ENCODE results near the gene SERPINA5. TPM values are rescaled to one million over a fixed set of nuclear protein-coding genes. Genes with fewer than 3 reads are reported as not detected.
A peak's percentile ranks its signal among the peaks of the same experiment; 100 is the strongest.

The SERPINA5 gene
- total and polyA plus RNA-seq, 2 of the 13 experiments (the other 11 are each of a cell fraction or from before 2014, with no cell fraction given) = 449 to 498 TPM

- no peak for TF ChIP-seq JUND (CRISPR knock-in tag; IDR thresholded peaks at IDR 0.05)
- TF ChIP-seq, protein P1, sequence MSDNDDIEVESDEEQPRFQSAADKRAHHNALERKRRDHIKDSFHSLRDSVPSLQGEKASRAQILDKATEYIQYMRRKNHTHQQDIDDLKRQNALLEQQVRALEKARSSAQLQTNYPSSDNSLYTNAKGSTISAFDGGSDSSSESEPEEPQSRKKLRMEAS (IDR thresholded peaks at IDR 0.05) = peak; percentile 90
- no peak for TF ChIP-seq NFIB (CRISPR knock-in tag; IDR thresholded peaks at IDR 0.05; ENCODE audit: borderline replicate concordance)
- TF ChIP-seq POGZ (CRISPR knock-in tag; IDR thresholded peaks at IDR 0.05) = peak; percentile 53
- no peak for TF ChIP-seq NPAS2 (CRISPR knock-in tag; IDR thresholded peaks at IDR 0.05; ENCODE audit: borderline replicate concordance)
- peak; percentile 55; the same call in 1 of the 2 replicates for TF ChIP-seq ZNF350 (CRISPR knock-in tag; IDR thresholded peaks at IDR 0.05; ENCODE audit: borderline replicate concordance, low read depth)
- TF ChIP-seq ATF1 (CRISPR knock-in tag; IDR thresholded peaks at IDR 0.05) = no peak
- no peak for TF ChIP-seq FLYWCH1 (CRISPR knock-in tag; IDR thresholded peaks at IDR 0.05)
- no peak for TF ChIP-seq BHLHE40 (IDR thresholded peaks at IDR 0.05; ENCODE audit: low read length)
- no peak for TF ChIP-seq NFYC (CRISPR knock-in tag; IDR thresholded peaks at IDR 0.05)
- TF ChIP-seq, protein P2, sequence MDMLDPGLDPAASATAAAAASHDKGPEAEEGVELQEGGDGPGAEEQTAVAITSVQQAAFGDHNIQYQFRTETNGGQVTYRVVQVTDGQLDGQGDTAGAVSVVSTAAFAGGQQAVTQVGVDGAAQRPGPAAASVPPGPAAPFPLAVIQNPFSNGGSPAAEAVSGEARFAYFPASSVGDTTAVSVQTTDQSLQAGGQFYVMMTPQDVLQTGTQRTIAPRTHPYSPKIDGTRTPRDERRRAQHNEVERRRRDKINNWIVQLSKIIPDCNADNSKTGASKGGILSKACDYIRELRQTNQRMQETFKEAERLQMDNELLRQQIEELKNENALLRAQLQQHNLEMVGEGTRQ (IDR thresholded peaks at IDR 0.05; ENCODE audit: low read depth, low read length) = no peak
- TF ChIP-seq, protein P2 (CRISPR knock-in tag; IDR thresholded peaks at IDR 0.05; ENCODE audit: borderline replicate concordance) = peak; percentile 67; the same call in 1 of the 2 replicates
- TF ChIP-seq ZNF569 (CRISPR knock-in tag; IDR thresholded peaks at IDR 0.05; ENCODE audit: borderline replicate concordance) = no peak
- TF ChIP-seq STAT6 (CRISPR knock-in tag; IDR thresholded peaks at IDR 0.05; ENCODE audit: borderline replicate concordance) = no peak
- peak; percentile 38; the same call in 1 of the 2 replicates for TF ChIP-seq HBP1 (CRISPR knock-in tag; IDR thresholded peaks at IDR 0.05; ENCODE audit: low read depth)
- no peak for TF ChIP-seq RNF2 (conservative IDR thresholded peaks at IDR 0.05; ENCODE audit: low read depth)
- TF ChIP-seq ZNF251 (CRISPR knock-in tag; IDR thresholded peaks at IDR 0.05) = no peak
- no peak for TF ChIP-seq ZBTB37 (CRISPR knock-in tag; IDR thresholded peaks at IDR 0.05)
- TF ChIP-seq SIX1 (CRISPR knock-in tag; IDR thresholded peaks at IDR 0.05; ENCODE audit: borderline replicate concordance) = no peak
- TF ChIP-seq ZNF75D (CRISPR knock-in tag; IDR thresholded peaks at IDR 0.05; ENCODE audit: borderline replicate concordance) = no peak
- no peak for TF ChIP-seq ZNF326 (CRISPR knock-in tag; IDR thresholded peaks at IDR 0.05; ENCODE audit: borderline replicate concordance)
- TF ChIP-seq CBX5 (CRISPR knock-in tag; IDR thresholded peaks at IDR 0.05; ENCODE audit: borderline replicate concordance) = no peak
Measured at GRCh38 chr14:94581127-94581999, at the start of gene SERPINA5 (continued).
